Stimulated activated CD4-positive, alpha-beta T cell treated with anti-CD3 and anti-CD28 coated beads, Interleukin-1b, Interleukin-23, amount 100 ng/mL, for 4 hours (primary cell): ENCODE results near the gene SYNGR4.
"Not testable (repeated sequence)": the region's sequence is repeated elsewhere in the genome, so short reads cannot be mapped to it uniquely, and the experiment has no call there.

Source experiments
- DNase-seq, 2 donors: peaks; one replicate each; pipeline ENCODE4 v3.0.0-alpha.2; 2020; ENCODE audit warnings: low read depth in 2 of 2

The SYNGR4 gene, protein sequence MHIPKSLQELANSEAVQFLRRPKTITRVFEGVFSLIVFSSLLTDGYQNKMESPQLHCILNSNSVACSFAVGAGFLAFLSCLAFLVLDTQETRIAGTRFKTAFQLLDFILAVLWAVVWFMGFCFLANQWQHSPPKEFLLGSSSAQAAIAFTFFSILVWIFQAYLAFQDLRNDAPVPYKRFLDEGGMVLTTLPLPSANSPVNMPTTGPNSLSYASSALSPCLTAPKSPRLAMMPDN

DNA sequence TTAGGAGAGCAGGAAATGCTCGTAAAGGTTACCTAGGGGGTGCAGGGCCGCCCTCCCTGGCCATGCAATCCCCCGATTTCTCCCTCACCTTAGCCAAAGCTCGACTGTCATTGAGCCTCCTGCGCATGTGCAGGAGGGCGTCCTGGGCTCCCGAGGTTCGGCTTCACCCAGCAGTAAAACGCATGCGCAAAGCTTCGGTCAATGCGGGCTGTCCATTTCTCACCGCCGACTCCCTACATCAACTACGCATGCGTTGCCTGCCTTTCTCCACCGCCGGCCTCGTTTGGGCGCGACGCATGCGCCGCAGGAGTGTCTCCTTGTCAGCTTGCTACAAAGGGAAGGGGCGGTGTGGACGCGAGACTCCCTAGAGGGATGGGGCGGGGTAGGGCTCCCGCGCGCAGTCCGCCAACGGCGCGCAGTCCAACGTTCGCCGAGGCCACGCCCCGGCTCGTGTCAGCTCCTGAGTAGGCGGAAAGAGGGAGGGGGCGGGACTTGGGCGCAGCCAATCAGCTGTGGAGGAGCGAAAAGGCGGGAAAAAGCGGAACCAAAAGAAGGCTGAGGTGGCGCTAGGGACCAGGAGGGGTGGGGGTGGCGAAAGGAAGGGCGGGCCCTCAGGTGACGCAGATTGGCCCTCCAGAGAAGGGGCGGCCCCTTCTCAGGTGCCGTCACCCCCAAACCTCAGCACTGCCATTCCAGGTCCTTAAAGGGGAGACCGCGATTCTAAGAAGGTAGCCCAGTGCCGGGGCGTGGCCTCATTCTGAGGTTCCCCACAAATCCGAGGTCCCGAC is at the start of gene SYNGR4, which contains the start of gene TMEM143:
SYNGR4 (plus strand) TSS at position 558 of the 788 bp plus-strand sequence. CDS start 1,476 bp downstream, outside the sequence.
TMEM143 (minus strand) TSS at position 131 of the 788 bp plus-strand sequence; CDS start at position 111, 20 bp downstream.
- peak; percentile 91 to 96 for DNase-seq

DNA sequence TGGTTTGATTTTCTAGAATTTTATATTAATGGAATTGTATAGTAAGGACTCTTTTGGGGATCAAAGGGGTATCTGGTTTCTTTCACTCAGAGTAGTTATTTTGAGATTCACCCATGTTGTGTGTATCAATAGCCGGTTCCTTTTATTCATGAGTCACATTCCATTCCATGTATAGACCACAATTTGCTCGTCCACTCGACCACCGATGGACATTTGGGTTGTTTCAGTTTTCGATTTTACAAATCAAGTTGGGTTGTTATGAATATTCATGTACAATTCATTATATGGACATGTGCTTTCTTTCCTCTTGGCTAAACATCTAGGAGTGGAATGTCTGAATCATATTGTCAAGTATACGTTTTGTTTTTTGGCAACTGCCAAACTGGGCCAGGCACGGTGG is 48.5 kb upstream of the SYNGR4 start:
- no peak for DNase-seq

DNA sequence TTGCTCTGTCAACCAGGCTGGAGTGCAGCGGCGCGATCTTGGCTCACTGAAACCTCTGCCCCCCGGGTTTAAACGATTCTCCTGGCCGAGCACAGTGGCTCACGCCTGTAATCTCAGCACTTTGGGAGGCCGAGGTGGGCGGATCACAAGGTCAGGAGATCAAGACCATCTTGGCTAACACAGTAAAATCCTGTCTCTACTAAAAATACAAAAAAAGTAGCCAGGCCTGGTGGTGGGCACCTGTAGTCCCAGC is 46.5 kb upstream of the SYNGR4 start:
- DNase-seq = not testable (repeated sequence)

DNA sequence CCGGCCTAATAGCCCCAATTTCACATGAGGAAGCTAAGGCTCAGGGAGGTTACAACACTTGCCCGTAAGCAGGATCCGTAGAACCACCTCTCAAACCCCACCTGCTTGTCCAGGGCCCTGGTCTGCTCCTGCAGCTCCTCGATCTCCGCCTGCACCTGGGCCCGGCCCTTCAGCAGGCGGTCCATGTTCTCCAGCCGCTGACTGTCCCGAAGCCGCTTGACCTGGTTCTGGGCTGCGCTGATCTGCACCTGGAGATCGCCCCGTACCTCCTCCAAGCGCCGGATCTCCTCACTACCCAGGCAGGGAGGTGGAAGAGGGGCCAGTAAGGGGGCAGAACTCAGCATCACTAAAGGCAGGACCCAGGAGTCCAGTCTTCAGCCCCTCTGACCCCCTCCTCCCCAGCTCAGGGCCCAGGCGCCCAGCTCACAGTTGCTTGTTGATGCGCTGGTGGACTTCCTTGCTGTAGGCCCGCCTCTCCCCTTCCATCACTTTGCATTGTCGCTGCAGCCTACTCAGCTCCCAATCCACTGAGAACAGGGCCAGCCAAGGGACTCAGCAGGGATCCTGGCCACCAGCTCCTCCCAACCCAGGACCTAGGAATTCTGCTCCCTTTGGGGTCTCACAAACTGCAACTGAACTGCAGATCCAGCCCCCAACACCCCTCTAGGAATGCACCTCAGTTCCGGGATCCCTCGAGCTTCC is 45.7 kb upstream of the SYNGR4 start:
- DNase-seq = no peak

DNA sequence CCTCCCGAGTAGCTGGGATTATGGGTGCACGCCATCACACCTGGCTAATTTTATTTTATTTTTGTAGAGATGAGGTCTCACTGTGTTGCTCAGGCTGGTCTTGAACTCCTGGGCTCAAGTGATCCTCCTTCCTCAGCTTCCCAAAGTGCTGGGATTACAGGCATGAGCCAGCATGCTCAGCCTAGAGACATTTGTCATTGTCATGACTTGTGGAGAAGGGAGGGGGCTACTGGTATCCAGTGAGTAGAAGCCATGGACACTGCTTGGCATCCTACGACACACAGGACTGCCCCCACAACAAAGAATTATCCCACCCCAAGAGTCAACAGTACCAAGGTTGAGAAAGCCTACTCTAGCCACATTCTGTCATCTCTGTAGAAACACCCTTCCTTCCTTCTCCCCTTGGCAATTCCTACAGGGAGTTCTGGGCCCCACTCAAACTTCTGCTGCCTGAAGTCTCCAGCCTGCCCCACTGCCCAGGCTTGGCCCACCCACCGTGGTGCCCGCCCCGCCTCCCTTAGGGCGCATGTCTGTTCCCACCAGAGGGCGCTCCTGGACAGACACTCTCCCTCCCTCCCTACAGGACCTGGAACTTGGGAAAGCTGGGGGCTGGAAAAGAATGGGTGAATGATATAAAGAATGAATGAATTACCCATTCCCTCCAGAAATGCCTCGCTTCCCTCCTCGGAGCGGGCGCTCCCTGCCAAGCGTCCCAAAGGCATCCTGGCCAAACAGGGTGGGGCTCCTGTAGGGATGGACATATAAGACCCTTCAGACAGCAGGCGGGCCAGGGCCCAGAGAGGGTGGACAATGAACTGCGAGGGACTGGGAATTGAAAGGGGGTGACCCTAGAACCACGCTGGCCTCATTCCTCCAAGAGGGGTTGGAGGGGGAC is 44.3 kb upstream of the SYNGR4 start:
- peak; percentile 70 to 72 for DNase-seq

DNA sequence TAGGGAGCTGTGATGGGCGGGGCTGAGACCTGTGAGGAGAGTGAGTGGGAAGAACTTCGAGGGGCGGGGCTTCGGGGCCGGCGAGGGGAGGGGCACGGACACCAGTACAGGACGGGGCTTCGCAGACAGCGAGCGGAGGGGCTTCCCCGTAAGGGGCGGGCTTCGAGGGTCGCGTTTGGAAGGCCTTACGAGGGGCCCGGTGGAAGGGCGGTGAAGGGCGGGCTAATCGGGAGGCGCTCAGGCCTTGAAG is 42.9 kb upstream of the SYNGR4 start:
- peak; percentile 91 to 95 for DNase-seq

DNA sequence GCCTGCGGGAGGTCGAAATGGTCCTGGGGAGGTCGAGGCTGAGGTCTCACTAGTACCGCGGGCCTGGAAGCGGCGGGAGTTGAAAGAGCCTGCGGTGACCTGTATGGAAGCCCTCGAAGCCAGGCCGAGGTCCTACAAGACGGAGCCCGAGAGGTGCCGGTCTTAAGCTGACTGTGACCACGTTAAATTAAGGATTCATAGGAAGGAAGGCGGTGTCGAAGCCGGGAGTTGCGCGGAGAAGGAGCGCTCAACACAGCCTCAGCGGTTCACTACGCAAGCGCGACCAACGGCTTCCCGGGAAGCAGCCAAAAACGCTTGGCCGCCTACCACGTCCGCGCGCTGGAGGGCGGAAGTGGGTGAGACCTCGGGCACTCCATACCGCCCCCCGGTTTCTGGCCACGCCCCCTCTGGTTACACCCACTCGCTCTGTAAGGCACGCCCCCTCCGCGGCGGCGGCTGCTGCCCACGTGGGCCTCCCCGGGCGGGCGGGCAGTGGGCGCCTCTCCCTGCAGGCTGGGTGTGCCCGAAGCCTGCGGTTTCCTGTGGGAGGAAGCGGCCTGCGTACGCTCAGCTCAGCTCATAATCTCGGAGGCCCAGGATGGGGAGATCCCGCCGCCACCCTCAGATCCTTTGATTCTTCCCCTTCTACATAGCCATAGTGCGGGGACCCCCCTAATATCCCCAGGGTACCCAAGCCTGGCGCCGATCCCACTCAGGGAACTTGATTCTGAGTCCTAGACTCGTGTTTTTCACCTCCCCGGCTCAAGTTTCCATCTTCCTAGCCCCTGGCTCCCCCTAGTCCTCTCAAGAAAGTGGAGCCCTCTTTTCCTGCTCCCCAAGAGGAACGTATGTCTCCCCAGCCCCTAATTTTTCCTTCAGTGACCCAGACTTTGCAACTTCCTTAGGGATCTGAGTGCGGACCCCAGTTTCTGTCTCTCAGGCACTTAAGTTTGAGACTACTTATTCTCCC is 42.3 kb upstream of the SYNGR4 start:
- DNase-seq = peak; percentile 97 to 99

DNA sequence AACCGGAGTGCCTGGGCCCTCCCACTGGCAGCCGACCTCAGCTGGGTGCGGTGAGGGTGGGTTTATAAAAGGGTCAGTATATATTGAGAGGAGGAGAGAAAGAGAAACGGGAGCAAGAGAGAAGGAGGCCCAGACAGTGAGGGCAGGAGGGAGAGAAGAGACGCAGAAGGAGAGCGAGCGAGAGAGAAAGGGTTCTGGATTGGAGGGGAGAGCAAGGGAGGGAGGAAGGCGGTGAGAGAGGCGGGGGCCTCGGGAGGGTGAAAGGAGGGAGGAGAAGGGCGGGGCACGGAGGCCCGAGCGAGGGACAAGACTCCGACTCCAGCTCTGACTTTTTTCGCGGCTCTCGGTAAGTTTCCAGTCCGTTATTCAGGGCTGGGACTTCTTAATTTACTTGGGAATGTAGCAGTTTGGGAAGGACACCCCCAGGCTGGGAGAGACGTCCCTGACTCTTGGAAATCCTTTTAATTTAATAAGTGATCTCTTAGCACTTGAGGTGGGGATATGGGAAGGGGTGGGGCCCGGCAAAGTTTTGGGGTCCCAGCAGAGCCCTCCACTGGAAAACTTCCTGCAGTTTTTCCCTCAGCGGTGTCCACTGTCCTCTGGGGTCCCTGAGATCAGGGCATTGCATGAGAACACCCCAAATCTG is 38.8 kb upstream of the SYNGR4 start, which contains the start of gene EMP3:
EMP3 (plus strand) TSS at position 288 of the 646 bp plus-strand sequence. CDS start 1,293 bp downstream, outside the sequence.
- DNase-seq = peak; percentile 72 to 75

DNA sequence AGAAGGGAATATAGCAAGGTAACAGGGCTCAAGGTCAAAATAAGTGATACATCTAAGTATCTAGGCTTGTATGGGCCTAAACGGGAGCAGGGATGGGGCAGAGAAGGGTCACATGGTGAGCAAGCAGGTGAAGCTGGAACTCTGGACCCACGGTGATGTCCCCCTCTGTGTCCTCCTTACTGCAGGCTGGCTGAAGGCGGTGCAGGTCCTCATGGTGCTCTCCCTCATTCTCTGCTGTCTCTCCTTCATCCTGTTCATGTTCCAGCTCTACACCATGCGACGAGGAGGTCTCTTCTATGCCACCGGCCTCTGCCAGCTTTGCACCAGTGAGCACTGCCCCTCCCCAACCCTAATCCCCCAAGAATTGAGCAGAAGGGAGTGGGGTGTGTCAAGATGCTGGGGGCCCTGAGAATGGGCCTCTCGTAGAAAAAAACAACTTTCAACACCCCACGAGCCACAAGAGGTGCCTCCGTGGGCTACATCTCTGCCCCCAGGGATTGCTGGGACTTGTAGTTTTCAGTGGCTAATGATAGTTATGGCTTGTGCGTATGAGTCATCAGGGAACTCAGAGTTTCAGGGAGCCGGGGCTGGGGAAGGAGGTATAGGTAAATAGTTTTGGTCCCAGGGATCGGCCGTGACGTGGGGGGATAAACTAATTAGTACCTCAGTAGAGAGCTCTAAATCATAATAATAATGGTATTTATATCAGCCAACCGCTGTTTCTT is 34.8 kb upstream of the SYNGR4 start:
- peak in 1 of 2 donors; percentile 19 for DNase-seq

DNA sequence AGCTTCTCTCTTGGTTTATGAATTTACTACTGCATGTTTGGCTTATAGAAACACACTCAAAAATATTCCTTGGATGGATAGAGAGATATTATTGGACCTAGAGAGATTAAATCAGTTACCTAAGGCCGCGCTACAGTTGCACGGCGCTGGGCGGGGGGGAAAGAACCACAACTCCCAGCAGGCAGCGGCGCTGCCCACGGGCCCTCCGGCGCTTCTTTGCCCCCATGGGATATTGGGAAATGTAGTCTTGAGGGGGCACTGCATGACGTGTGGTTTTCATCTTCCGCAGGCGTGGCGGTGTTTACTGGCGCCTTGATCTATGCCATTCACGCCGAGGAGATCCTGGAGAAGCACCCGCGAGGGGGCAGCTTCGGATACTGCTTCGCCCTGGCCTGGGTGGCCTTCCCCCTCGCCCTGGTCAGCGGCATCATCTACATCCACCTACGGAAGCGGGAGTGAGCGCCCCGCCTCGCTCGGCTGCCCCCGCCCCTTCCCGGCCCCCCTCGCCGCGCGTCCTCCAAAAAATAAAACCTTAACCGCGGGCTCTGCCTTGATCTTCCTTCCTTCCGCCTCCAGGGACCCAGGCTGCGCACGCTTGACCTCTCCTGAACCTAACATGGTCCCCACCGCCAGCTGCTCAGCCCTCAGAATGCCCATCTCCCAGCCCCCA is 34.0 kb upstream of the SYNGR4 start:
- DNase-seq = peak; percentile 63 to 66

DNA sequence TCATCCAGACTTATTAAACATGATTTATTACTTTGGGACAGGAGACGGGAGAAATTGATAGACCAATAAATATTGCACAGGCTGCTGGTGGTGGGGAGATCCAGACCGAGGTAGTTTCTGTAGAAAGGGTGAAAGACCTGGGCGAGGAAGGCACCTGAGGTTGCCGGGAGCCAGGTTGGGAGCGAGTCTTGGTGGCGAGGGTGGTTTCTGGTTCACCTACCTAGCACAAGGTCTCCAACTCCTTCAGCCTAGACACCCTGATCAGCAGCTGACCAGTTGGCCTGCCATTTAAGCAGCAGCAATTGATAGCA is 31.9 kb upstream of the SYNGR4 start:
- DNase-seq = no peak

DNA sequence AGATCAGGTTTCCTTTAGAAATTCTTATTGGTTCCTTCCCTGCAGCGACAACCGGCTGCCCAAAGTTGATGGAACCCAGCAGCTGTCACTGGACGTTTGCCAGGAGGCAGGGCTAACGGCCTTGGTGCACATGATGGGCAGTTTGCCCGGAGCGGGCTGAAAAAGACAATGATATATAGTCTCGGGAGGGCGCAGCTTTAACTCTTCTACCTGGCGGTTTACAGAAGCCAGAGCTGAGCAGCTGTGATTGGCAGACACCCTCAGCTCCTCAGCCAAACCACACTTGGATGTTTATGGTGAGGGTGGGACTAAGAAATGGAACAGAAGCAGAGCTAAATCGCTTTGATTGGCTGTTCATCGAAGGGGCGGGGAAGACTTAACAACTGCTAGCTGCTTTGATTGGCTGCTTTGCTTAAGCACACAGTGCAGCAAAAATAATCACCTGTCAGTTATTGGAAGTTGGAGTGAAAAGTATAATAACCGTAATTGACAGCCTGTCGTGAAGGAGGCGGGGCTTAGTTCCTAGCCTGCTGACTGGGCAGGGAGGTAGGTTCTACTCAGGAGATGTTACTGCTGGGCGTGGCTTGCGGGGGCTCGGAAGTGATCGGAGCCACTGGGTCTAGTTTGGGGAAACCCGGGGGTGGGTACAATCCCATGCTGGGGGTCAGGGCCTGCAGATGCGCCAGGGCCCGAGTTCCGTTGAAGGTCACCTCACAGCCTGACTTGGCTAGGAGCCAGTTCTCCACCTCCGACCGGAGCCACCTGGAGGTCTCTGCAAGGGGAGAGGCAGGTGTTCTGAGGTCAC is 31.3 kb upstream of the SYNGR4 start:
- DNase-seq = peak; percentile 78 to 84

DNA sequence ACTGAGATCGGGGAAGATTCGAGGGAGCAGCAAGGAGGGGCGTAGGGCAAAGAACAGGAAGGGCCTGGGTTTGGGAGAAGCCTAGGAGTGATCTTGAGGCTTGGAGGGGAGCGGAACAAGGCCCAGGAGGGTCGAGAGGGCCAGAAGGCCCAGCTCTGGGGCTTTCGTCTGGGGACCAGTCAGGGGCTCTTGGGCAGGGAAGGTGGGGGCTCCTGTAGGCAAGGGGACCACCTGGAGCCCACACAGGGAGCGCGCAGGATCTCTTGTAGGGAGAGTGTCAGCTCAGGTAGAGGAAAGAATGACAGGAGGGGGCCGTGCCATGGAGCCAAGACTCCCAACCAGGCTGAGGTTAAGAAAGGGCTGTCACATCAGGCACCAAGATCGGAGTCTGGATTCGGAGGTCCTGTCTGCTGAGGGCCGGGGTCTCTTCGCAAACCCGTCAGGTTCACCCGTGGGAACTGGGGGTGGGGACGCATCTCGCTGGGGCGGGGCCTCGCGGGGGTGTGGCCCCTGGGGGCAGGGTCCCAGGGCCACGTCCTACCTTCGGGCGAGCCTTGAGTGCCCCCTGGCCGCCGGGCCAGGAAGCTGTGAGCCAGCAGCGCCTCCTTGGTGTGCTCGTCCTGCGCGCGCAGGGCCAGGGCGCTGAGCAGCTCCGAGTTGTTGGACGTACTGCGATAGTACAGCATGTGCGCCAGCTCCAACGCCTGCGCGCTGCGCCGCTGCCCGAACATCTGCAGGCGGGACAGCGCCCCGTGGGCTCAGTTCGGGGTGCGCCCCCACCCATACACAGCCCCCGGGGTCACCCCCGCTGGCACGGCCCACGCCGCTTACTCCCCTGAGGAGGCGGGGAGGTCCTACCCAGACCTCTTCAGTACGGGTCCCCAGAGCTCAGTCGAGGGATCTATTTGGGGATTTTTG is 30.4 kb upstream of the SYNGR4 start:
- peak; percentile 86 to 92 for DNase-seq

DNA sequence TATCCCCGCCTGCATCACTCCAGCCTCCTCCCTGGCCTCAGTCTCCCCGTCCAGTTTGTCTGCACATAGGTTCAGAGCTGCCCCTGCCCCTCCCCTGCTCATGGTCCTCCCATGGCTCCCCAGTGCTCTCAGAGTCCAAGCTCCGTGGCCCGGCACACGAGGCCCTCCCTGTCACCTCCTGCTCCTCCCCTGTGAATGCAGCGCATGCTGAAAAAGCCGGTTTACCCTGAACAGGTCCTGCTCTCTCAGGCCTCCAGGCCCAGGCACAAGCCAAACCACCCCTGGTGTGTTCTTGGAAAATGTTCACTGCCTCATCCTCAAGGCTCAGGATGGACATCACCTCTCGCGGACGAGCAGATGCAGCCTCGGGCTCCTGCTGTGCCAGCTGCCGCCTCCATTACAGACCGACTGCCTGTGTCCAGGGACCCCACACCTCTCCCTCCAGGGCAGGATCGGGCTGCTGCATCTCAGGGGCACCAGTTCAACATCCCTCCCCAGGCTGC is 25.9 kb upstream of the SYNGR4 start:
- DNase-seq = no peak

DNA sequence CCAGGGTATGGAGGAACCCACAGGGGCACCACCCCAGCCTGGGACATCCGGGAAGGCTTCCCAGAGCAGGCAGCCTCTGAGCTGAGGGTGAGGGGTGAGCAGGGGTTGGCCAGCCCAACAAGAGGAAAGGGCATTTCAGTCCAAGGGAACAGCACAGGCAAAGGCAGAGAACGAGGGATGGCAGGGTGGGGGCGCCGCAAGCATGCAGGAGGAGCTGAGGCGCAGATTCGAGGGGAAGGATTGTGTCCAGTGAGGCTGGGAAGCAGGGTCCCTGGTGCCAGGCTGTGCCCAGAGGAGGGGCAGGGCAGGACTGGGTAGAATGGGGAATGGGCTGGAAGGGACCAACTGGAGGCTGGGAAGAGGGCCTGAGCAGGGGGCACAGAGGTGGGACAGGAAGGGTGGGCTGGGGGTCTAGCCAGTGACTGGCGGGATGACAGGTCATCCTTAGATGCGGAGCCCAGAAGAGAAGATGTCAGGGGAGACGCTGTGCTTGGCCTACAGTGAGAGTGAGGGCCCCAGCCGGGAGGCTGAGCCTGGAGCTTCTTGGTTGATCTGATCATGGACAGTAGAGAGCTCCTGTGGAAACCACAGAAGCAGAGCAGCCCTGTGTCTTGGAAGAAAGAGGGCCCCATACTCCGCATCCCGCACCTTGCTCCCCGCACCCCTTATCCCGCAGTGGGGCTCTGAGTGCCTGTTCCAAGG is 25.2 kb upstream of the SYNGR4 start:
- no peak for DNase-seq

DNA sequence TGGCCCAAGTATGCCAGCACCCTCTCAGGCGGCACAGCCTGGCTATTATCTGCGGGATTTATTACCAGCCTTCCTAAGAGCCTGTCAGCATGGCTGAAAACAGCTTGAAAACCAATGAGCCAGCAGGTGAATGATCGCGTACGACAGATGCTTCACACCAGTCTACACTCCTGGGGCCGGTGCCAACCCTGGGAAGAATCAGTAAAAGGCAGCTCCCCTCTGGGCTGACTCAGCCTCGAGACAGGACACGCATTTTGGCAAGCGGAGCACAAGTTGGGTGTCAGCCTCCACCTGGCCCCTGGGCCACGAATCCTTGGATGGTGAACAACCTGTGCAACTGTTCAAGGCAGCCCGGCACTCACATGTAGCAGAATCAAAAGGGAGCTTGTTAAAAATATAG is 23.2 kb upstream of the SYNGR4 start:
- no peak for DNase-seq
